HepG2 (cell line): ENCODE results near the gene CDK14. TPM values are rescaled to one million over a fixed set of nuclear protein-coding genes. Genes with fewer than 3 reads are reported as not detected.

Experiments used
- ATAC-seq: fragments of 200-7000 bp; cut with Tn5 transposase; 3 replicates; pipeline ENCODE4 v1.9.1; 2020; ENCODE audit warnings: mild to moderate bottlenecking, moderate library complexity
- BruUV-seq: library from RNA; stranded (reverse); fragments of 400-500 nt; replicated peaks from 2 replicates; lab custom pipeline; 2021; lab: Mats Ljungman, UMichigan
- CTCF ChIA-PET: fragments of 300-600 bp; formaldehyde crosslinking; extraction: SDS; loops from one replicate; lab custom pipeline; 2021; ENCODE audit warnings: low total read pairs, inconsistent platforms, low intra/inter-chr PET ratio; lab: Yijun Ruan, JAX
- POLR2A ChIA-PET: fragments of 350-600 bp; sonication (Branson Sonifier 250); formaldehyde crosslinking; loops from one replicate; lab custom pipeline; 2020; ENCODE audit warnings: antibody characterized with exemption, inconsistent platforms; lab: Yijun Ruan, JAX
- DNase-seq: peaks from one replicate; pipeline ENCODE4 v3.0.0-alpha.2; 2015; ENCODE audit warnings: low spot score
- FAIRE-seq: peaks from 3 replicates; lab custom pipeline; 2011; peaks lifted over from hg19 to GRCh38; lab: Jason Lieb, UNC
- H2AFZ ChIP-seq: one replicate; pipeline ENCODE4 v1.6.1; 2011; ENCODE audit warnings: low read length, inconsistent platforms
- H3K27ac ChIP-seq: fragments of 300-600 bp; 3 replicates; pipeline ENCODE4 v1.8.0; 2011; ENCODE audit warnings: mixed run types, mild to moderate bottlenecking, mixed read lengths, low read length, inconsistent platforms; ENCODE audit not compliant: insufficient read depth; ENCODE audit errors: extremely low read length
- H3K27me3 ChIP-seq, 2 experiments: fragments of 200-600 bp in 1 of 2; 2 replicates in 1 of 2; 3 replicates in 1 of 2; pipeline versions ENCODE4 v1.6.0 to v1.8.0; 2011; ENCODE audit warnings: low read length in 2 of 2, mild to moderate bottlenecking in 2 of 2, moderate library complexity in 2 of 2, inconsistent platforms in 1 of 2; ENCODE audit not compliant: insufficient read depth in 2 of 2, control insufficient read depth in 1 of 2
- H3K36me3 ChIP-seq, 2 experiments: fragments of 200-600 bp in 1 of 2; replicated peaks in 1 of 2; 2 replicates in 1 of 2; 3 replicates in 1 of 2; pipeline versions ENCODE4 v1.5.1 to v1.8.0; 2011; ENCODE audit warnings: low read length in 2 of 2, inconsistent platforms in 1 of 2; ENCODE audit not compliant: insufficient read depth in 2 of 2, control insufficient read depth in 1 of 2
- H3K4me1 ChIP-seq: 2 replicates; pipeline ENCODE4 v1.5.1; 2012; ENCODE audit warnings: low read length, inconsistent platforms; ENCODE audit not compliant: insufficient read depth
- H3K4me2 ChIP-seq: 2 replicates; pipeline ENCODE4 v1.6.0; 2011; ENCODE audit warnings: low read depth, low read length, inconsistent platforms
- H3K4me3 ChIP-seq, 3 experiments: fragments of 200-600 bp in 1 of 3; sonication (generic), shearing (Covaris generic) in 1 of 3; replicated peaks in 1 of 3; 2 replicates each; pipeline ENCODE4 v1.5.1; 2011 to 2016; ENCODE audit warnings: low read length in 3 of 3, inconsistent platforms in 2 of 3, low read depth in 2 of 3, mild to moderate bottlenecking in 2 of 3, control low read depth in 1 of 3, mixed read lengths in 1 of 3; ENCODE audit not compliant: insufficient read depth in 1 of 3
- H3K79me2 ChIP-seq: one replicate; pipeline ENCODE4 v1.6.1; 2011; ENCODE audit warnings: low read length, inconsistent platforms; ENCODE audit not compliant: insufficient read depth
- H3K9ac ChIP-seq: 2 replicates; pipeline ENCODE4 v1.6.0; 2011; ENCODE audit warnings: mild to moderate bottlenecking, low read depth, low read length, inconsistent platforms; ENCODE audit not compliant: insufficient read depth
- H3K9me3 ChIP-seq: 2 replicates; pipeline ENCODE4 v1.5.1; 2012; ENCODE audit warnings: mild to moderate bottlenecking, low read length
- H4K20me1 ChIP-seq: 2 replicates; pipeline ENCODE4 v1.6.0; 2011; ENCODE audit warnings: inconsistent platforms, mild to moderate bottlenecking, low read length, moderate library complexity; ENCODE audit not compliant: insufficient read depth
- AGO2 ChIP-seq: fragments of 200-400 bp; formaldehyde crosslinking; optimal IDR thresholded peaks from 2 replicates; pipeline ENCODE3; 2017; ENCODE audit warnings: mild to moderate bottlenecking, low read depth, low read length, moderate library complexity
- CSRNP1 ChIP-seq: sonication (generic); formaldehyde crosslinking; IDR thresholded peaks from 2 replicates; pipeline ENCODE4 v1.8.1; 2023; ENCODE audit warnings: mild to moderate bottlenecking, missing genetic modification reagents
- PHF5A ChIP-seq: IDR thresholded peaks from one replicate; pipeline ENCODE4 v1.6.1; 2018; ENCODE audit warnings: low read depth, missing genetic modification reagents; ENCODE audit not compliant: unreplicated experiment
- POGK ChIP-seq: sonication (generic); formaldehyde crosslinking; conservative IDR thresholded peaks from 2 replicates; pipeline ENCODE4 v1.8.0; 2022; ENCODE audit warnings: mild to moderate bottlenecking, moderate library complexity, missing genetic modification reagents
- SMAD3 ChIP-seq: sonication (generic); formaldehyde crosslinking; IDR thresholded peaks from 2 replicates; pipeline ENCODE4 v1.4.0; 2020; ENCODE audit warnings: missing genetic modification reagents
- ZHX2 ChIP-seq, 2 experiments: sonication (generic) in 1 of 2; formaldehyde crosslinking in 1 of 2; IDR thresholded peaks; 2 replicates each; pipeline versions ENCODE4 v1.6.1 to v1.9.0; 2014 to 2022; ENCODE audit warnings: antibody characterized with exemption in 1 of 2, borderline replicate concordance in 1 of 2, inconsistent platforms in 1 of 2, low read depth in 1 of 2, missing genetic modification reagents in 1 of 2
- WGBS: methylation state at CpG from one replicate; pipeline ENCODE4 v1.1.6; 2017; ENCODE audit warnings: low lambda C conversion rate; 5-methylcytosine and 5-hydroxymethylcytosine counted together
- in situ Hi-C: cut with HindIII; loops from 2 replicates; pipeline ENCODE4 v1.10.0; 2017; ENCODE audit warnings: low pct_unique_long_range_greater_than_20kb; ENCODE audit not compliant: extremely low pct_ligation_motif_present
- intact Hi-C: fragments of 100-400 bp; cut with micrococcal nuclease; formaldehyde crosslinking; loops from one replicate; pipeline ENCODE4 v1.10.0; 2022; ENCODE audit not compliant: unreplicated experiment
- polyA plus RNA-seq, 8 experiments: library from polyadenylated mRNA; depleted of rRNA in 3 of 8; stranded (reverse) in 7 of 8; unstranded in 1 of 8; fragments of >200 nt; fragmentation: Illumina TruSeq in 4 of 8; extraction: Trizol in 4 of 8; gene quantifications; 2 replicates each; pipeline versions ENCODE4 v1.2.1 to v1.2.3, GENCODE V29; 2011 to 2016; ENCODE audit warnings: low read depth in 4 of 8, missing spikeins in 1 of 8, mixed read lengths in 1 of 8; ENCODE audit not compliant: insufficient read depth in 1 of 8
- total RNA-seq, 5 experiments: library from RNA; depleted of rRNA; stranded (reverse); fragments of >200 nt; fragmentation: Illumina TruSeq; extraction: Trizol; gene quantifications; 2 replicates each; pipeline ENCODE4 v1.2.3, GENCODE V29; 2016; ENCODE audit warnings: low read depth in 1 of 5

Gene CDK14
- total and polyA plus RNA-seq, 2 of the 13 experiments (the other 11 are each of a cell fraction or from before 2014, with no cell fraction given) = 0.26 to 0.71 TPM

DNA sequence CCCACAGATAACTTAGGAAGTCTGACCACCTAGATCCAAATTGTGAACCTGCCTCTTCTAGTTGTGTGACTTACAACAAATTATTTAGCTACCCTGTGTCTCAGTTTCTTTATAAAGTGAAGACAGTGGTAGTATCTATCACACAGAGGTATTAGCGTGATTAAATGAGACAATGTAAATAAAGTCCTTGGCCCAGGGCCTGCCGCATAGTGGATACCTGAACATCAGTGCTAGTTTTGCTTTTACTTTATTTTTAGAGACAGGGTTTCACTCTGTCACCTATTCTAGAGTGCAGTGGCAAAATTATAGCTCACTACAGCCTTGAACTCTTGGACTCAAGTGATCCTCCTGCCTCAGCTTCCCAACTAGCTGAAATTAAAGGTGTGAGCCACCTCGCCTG, 177.1 kb downstream of the CDK14 start:
- POLR2A ChIA-PET = no interaction called here
- Histone ChIP-seq H3K79me2 (no peaks in the 10 kb centered on the region), H3K36me3 (no peaks in the 10 kb centered on the region), H3K4me1 (peaks cover 33% of the 10 kb centered on the region), H3K27me3 (peaks cover 0 to 13% of the 10 kb centered on the region in 2 experiments; a peak in 2 of 5 replicates), H3K9ac (no peak overlapping the region), H3K9me3 (no peaks in the 10 kb centered on the region), H4K20me1 (no peaks in the 10 kb centered on the region), H3K27ac (no peak overlapping the region), H2AFZ (no peak overlapping the region), H3K4me3 (no peak overlapping the region), H3K4me2 (no peak overlapping the region)
- TF ChIP-seq AGO2 = no peak
- no peak for TF ChIP-seq PHF5A
- TF ChIP-seq SMAD3 = no peak
- TF ChIP-seq POGK (CRISPR knock-in tag) = no peak
- no peak for TF ChIP-seq ZHX2 (IDR thresholded peaks at IDR 0.05; ENCODE audit: low read depth)
- no peak for TF ChIP-seq ZHX2 (CRISPR knock-in tag; IDR thresholded peaks at IDR 0.05; ENCODE audit: borderline replicate concordance)
- TF ChIP-seq CSRNP1 (CRISPR knock-in tag) = no peak
- ATAC-seq (no peak), DNase-seq (no peak), FAIRE-seq (no peak)
- WGBS = 63% methylated on average over 3 of the region's 3 CpGs
- BruUV-seq = no TSS peak
- CTCF ChIA-PET = no interaction called here
- in situ Hi-C loops (no loop called here), intact Hi-C loops (loop anchor here (10.0 kb wide), 1 partner anchor 458 kb away; no protein-coding TSS in a partner anchor)
